ENCODE measurements around the gene ZNF621. TPM values are rescaled to one million over a fixed set of nuclear protein-coding genes. Genes with fewer than 3 reads are reported as not detected.

ZNF621 gene
- total RNA-seq = 10 to 100 TPM; 14.3 to 14.8 TPM
- long read RNA-seq, full-length matches to known transcripts = 5 of 6 reads
- long read RNA-seq, partial matches to known transcripts = 0 of 6 reads
- long read RNA-seq, other reads (novel, unspliced or antisense) = 1 of 6 reads

DNA sequence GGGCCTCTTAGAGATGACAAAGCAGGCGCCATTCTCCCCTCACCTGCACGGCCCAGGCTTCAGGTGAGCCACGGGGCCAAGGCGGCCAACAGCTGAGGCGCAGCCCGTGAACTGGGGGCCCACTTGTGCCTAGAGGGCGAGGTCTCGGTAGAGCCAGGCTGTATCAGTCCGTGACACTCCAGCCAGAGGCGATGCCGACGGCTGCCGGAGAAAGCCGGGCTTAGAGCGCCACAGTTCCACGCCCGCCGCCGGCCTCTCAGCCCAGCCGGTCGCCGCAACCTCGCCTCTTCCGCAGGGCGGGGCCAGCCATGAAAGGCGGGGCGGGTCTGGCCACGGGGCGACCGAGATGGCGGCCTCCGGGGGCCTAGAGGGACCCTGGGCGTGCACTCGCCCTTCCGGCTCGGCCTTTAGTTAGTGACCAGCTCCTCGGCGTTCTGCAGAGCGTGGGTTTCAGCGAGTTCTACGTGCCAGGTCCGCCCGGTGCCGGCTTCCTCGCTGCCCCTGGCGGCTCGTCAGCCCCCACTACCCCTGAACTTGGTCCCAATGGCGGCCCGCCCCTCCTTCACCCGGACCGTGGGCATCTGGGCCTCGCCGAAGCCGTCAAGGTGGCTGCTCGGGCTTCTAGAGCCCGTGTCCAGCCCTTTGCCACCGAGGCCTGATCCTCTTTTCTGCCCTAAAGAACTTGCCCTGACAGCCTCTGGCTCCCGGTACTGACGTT lies at the start of gene ZNF621:
ZNF621 (plus strand) TSS at position 393 of the 718 bp plus-strand sequence. CDS start 881 bp downstream, outside the sequence.
- intact Hi-C loops (cut with DNase I, micrococcal nuclease) = no loop called here
- DNase-seq (peak; percentile 89 to 94), ATAC-seq (peak; percentile 99)

GRCh38 chr3:40476478-40477470 lies 48.0 kb upstream of the ZNF621 start, which contains the start of gene ZNF619:
ZNF619 (plus strand) TSS chr3:40477122; CDS start chr3:40477980, 858 bp downstream.
- peak; percentile 76 to 81 for DNase-seq

DNA sequence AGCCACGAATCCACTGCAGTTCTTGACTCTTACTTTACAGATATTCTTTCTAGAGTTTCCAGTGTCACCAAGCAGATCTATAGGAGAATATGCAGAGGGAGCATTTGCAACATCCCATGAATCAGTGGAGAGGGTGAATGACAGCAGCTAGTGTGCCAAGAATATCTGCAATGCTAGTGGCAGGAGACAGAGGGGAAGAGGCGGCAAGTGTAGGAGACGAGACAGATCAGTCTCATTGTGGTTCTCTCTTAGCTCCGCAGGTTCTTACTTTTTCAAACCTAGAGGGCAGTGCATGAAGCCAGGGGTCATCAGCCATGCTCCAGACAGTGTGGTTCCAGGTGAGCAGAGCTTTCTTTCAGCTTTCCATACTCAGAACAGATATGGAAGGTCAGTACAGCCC lies 47.1 kb upstream of the ZNF621 start:
- intact Hi-C loops (cut with DNase I, micrococcal nuclease) = no loop called here
- ATAC-seq (peak; percentile 20), DNase-seq (no peak)

More at GRCh38 chr3:40476478-40477470, 48.0 kb upstream of the ZNF621 start, which contains the start of gene ZNF619:
- intact Hi-C loops (cut with DNase I, micrococcal nuclease) = no loop called here
- peak; percentile 96 for ATAC-seq

DNA sequence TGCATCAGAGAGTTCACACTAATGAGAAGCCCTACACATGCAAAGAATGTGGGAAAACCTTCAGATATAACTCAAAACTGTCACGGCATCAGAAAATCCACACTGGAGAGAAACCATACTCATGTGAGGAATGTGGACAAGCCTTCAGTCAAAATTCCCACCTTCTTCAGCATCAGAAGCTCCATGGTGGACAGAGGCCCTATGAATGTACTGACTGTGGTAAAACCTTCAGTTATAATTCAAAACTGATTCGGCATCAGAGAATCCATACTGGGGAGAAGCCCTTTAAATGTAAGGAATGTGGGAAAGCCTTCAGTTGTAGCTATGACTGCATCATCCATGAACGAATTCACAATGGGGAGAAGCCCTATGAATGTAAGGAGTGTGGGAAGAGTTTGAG lies 37.6 kb upstream of the ZNF621 start:
- ATAC-seq (no peak), DNase-seq (no peak)
- intact Hi-C loops (cut with DNase I, micrococcal nuclease) = no loop called here

- DNase-seq (no peak), ATAC-seq (no peak)
- intact Hi-C loops (cut with DNase I, micrococcal nuclease) = no loop called here
Measured at GRCh38 chr3:40490916-40491315, 33.8 kb upstream of the ZNF621 start.

DNA sequence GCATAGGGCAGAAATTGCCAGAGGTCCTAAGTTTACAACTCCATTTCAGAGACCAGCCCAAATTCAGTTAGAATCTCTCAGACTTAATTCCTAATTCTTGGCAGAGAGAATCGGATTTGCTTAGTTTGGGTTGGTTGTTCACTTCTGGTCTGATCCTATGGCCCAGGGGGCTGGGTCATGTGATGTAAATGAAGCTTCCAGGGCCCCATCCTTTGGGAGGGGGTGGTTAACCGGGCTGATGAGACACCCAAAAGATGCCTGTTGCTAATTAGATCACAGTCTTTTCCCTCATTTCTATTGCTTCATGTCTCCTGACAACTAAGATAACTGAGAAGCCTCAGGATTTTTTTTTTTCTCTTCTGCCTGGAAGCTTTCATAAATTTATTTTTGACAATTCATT lies 30.1 kb upstream of the ZNF621 start:
- ATAC-seq = no peak

DNA sequence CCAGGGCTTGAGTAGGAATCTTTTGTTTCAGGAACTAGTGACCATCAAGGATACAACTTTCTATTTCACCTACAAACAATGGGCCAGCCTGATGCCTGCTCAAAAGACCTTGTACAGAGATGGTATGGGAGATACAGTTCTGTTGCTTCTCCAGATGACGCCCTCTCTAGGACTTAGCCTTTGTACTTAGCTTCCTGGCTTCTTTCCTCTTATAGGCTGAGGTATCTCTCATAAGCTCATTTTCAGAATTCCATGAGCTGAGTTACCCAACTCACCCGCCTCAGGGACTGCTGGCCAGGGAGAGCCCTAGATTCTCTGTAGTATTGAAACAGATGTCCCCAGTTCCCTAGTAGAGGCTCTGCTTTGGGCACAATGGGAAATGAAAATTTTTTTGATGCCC lies 27.5 kb upstream of the ZNF621 start:
- no peak for ATAC-seq
- no peak for DNase-seq
- intact Hi-C loops (cut with DNase I, micrococcal nuclease) = no loop called here

More for the DNA sequence above, 30.1 kb upstream of the ZNF621 start:
- DNase-seq = no peak
- intact Hi-C loops (cut with DNase I, micrococcal nuclease) = no loop called here

GRCh38 chr3:40499952-40500351 lies 24.8 kb upstream of the ZNF621 start:
- ATAC-seq (no peak), DNase-seq (no peak)
- intact Hi-C loops (cut with DNase I, micrococcal nuclease) = no loop called here

- no peak for ATAC-seq
- DNase-seq = no peak
- intact Hi-C loops (cut with DNase I, micrococcal nuclease) = no loop called here
Measured at GRCh38 chr3:40502034-40502433, 22.7 kb upstream of the ZNF621 start.

DNA sequence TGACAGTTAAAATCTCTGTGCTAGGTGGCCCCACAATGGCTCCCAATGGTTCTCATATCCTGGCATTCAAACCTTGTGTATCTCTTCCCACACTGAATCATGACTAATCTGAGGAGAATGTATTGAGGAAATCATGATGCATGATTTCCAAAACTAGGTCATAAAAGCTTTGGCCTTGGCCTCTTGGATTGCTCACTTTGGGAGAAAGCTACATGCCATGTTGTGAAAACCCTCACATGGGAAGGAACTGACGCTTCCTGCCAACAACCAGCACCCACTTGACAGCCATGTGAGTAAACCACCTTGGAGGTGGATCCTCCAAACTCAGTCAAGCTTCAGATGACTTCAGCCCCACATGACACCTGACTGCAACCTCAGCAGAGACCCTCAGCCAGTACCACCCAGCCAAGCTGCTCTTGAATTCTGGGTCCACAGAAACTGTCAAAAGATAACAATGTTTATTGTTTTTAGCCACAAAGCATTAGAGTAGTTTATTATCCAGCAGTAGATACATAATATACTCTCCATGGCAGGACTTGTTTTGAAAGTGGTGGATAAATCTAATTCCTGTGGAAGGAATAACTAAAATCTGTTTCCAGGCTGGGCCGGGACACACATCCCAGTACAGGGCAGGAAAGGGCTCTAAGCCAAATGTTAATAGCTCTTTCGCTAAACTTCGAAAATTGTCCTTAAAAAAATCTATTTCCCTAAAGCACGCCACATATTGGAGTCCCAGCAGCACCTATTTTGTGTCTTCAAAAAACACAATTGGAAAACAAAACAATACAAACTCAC lies 19.9 kb upstream of the ZNF621 start:
- no peak for DNase-seq
- peak; percentile 9 for ATAC-seq
- intact Hi-C loops (cut with DNase I, micrococcal nuclease) = no loop called here

DNA sequence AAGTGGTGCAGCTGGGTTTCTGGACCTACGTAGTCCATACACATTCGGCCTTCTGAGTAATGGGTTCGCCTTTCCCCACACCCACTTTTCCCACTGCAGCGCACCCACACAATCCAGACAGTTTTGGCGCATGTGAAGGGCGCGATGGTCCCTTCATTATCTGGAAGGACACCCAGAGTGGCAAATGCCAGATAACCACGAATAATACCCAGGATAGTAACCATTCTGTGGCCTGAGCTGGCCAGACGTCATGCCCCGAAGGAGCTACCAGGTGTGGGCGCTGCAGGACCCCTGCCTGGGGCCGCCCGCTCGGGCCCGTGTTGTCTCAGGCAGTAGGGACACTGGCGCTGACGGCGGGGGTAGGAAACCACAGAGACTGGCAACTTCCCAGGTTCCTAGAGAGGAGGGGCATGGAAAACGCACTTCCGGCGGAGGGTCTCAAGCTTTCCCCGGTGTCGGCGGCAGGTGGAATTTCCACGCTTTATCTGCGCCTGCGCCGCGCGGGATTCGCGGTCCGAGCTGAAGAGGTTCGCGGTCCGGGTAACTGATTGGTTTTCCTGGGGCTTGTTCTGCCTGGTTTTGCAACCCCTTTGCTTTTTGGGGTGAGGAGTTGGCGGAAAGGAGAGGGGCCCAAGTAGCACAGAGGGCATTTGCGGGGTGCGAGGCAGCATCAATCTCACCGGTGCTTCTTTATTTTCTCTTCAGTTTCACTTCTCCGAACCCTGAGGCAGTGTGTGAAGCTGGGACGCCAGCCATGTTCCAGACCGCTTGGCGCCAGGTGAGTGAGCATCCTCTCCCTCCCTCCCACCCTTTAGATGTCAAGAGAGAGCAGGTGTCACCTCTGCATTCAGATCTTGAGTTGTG lies 18.9 kb upstream of the ZNF621 start, which contains the start of gene ZNF620:
ZNF620 (plus strand) TSS at position 441 of the 864 bp plus-strand sequence; CDS start at position 755, 314 bp downstream.
- DNase-seq (peak; percentile 81 to 83), ATAC-seq (peak; percentile 96)
- intact Hi-C loops (cut with DNase I, micrococcal nuclease) = no loop called here

DNA sequence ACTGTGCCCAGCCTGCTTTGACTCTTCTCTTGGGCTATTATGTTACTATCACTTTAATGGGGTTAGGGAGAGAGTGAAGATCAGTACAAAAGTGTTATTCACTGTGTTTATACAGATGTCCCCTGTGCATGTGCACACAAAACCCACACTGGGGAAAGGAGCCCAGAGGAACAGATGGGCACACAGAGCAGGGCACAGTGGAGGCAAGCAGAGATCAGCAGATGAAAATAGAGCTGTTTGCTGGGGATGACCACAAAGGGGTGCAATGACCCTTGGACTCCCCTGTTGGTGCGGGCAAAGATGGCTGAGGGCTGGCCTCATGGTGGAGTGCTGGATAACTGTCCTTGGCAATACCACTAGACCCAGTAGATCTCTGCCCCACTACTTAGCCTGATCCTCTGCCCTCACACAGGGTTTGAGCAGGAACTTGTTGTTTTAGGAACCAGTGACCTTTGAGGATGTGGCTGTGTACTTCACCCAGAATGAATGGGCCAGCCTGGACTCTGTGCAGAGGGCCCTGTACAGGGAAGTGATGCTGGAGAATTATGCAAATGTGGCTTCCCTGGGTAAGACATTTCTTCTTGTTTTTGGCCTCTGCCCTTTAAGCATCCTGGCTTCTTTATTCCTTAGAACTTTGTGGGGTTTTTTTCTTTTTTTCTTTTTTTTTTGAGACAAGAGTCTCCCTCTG lies 13.6 kb upstream of the ZNF621 start:
- no peak for DNase-seq
- intact Hi-C loops (cut with DNase I, micrococcal nuclease) = no loop called here

DNA sequence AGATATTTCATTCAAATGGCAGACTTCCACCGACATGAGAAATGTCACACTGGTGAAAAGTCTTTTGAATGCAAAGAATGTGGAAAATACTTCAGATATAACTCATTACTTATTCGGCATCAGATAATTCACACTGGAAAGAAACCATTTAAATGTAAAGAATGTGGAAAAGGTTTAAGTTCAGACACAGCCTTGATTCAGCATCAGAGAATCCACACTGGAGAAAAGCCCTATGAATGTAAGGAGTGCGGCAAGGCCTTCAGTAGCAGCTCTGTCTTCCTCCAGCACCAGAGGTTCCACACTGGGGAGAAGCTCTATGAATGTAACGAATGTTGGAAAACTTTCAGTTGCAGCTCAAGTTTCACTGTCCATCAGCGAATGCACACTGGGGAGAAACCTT lies 8.6 kb upstream of the ZNF621 start:
- ATAC-seq (no peak), DNase-seq (no peak)
- intact Hi-C loops (cut with DNase I, micrococcal nuclease) = no loop called here

More for the DNA sequence above, 13.6 kb upstream of the ZNF621 start:
- ATAC-seq = no peak

DNA sequence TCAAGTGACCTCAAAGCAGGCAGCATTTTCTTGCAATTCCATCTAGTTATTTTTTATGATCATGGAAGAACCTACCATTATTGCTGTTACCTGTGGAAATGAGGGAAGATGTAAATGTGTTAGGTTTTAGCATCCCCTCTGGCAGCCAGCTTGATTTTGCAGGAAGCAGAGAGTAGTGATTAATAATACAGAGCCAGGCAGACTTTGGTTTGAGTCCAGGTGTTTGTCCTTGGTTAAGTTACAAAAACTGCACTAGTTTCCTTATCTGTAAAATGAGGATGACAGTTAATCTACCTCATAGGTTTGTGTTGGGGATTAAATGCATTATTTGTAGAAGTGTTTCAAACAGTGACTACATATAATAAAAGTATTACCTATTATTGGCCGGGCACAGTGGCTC lies 6.7 kb upstream of the ZNF621 start:
- no peak for ATAC-seq
- DNase-seq = no peak
- intact Hi-C loops (cut with DNase I, micrococcal nuclease) = no loop called here

DNA sequence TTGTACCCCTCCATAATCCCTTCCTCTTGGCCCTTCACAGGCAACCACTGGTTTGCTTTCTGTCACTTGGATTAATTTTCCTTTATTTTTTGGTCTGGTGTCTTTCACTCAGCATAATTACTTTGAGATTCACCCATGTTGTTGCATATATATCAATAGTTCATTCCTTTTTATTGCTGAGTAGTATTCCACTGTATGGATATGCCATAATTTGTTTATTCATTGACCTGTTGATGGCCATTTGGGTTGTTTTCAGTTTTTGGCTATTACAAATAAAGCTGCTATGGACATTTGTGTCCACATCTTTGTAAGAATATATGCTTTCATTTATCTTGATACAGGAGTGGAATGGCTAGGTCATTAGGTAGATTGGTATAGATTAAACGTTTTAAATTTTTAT lies 5.9 kb upstream of the ZNF621 start:
- DNase-seq (no peak), ATAC-seq (no peak)
- intact Hi-C loops (cut with DNase I, micrococcal nuclease) = no loop called here

GRCh38 chr3:40521254-40521653 lies 3.5 kb upstream of the ZNF621 start:
- intact Hi-C loops (cut with DNase I, micrococcal nuclease) = no loop called here
- ATAC-seq = no peak
- no peak for DNase-seq

GRCh38 chr3:40523781-40524180 lies 979 bp upstream of the ZNF621 start:
- intact Hi-C loops (cut with DNase I, micrococcal nuclease) = no loop called here
- DNase-seq = no peak
- no peak for ATAC-seq

Data from left colon (tissue), 2 donors.